Prostate gland (tissue), 2 donors: Measurements from ENCODE around the gene ATP6V0D1. TPM values are rescaled to one million over a fixed set of nuclear protein-coding genes. Genes with fewer than 3 reads are reported as not detected.
A peak's percentile ranks its signal among the peaks of the same experiment; 100 is the strongest.

Source experiments
- DNase-seq: peaks from one replicate; pipeline ENCODE4 v3.0.0-alpha.2; 2019; ENCODE audit warnings: low spot score
- H3K27ac ChIP-seq, 2 donors: fragments of 200-600 bp; sonication (generic); 2 replicates each; pipeline ENCODE4 v1.5.1; 2017 to 2019
- H3K27me3 ChIP-seq: fragments of 200-600 bp; sonication (generic); replicated peaks from 2 replicates; pipeline ENCODE4 v1.5.1; 2019; ENCODE audit not compliant: insufficient read depth
- H3K36me3 ChIP-seq, 2 donors: fragments of 200-600 bp; sonication (generic); 1 replicate in 1 of 2; 2 replicates in 1 of 2; pipeline versions ENCODE4 v1.5.1 to v1.8.1; 2017 to 2019
- H3K4me1 ChIP-seq: fragments of 200-600 bp; sonication (generic); replicated peaks from 2 replicates; pipeline ENCODE4 v1.5.1; 2019
- H3K4me3 ChIP-seq, 2 donors: fragments of 200-600 bp; sonication (generic); 2 replicates each; pipeline ENCODE4 v1.5.1; 2017 to 2019
- H3K9me3 ChIP-seq: fragments of 200-600 bp; sonication (generic); 2 replicates; pipeline ENCODE4 v1.5.1; 2017
- CTCF ChIP-seq, 4 experiments: fragments of 200-600 bp in 2 of 4; fragments of 450-650 bp in 2 of 4; sonication (generic) in 2 of 4; IDR thresholded peaks; 1 replicate in 3 of 4; 2 replicates in 1 of 4; pipeline ENCODE4 v1.5.1; 2016 to 2019; ENCODE audit warnings: antibody characterized with exemption in 4 of 4, mild to moderate bottlenecking in 2 of 4, moderate library complexity in 2 of 4
- POLR2A ChIP-seq: fragments of 450-650 bp; IDR thresholded peaks from one replicate; pipeline ENCODE4 v1.6.1; 2016; ENCODE audit warnings: antibody characterized with exemption, mild to moderate bottlenecking
- POLR2AphosphoS5 ChIP-seq: sonication (generic); formaldehyde crosslinking; IDR thresholded peaks from one replicate; pipeline ENCODE4 v1.6.1; 2017; ENCODE audit warnings: antibody characterized with exemption
- WGBS: methylation state at CpG from one replicate; pipeline ENCODE4 v1.1.5; 2018; 5-methylcytosine and 5-hydroxymethylcytosine counted together
- intact Hi-C: fragments of 100-400 bp; cut with DNase I; formaldehyde crosslinking; loops from one replicate; pipeline ENCODE4 v1.14.2; 2022
- total RNA-seq, 2 donors: library from RNA; depleted of rRNA; stranded (reverse); fragments of >200 nt; gene quantifications; one replicate each; pipeline ENCODE4 v1.1.0, GENCODE V29; 2016

Gene ATP6V0D1
- total RNA-seq, 2 donors from 2014 or later, result 98.3 to 138 TPM

GRCh38 chr16:67411339-67411738 is 69.6 kb downstream of the ATP6V0D1 start:
- no peak overlapping the region for H3K27ac ChIP-seq
- WGBS, result 88% methylated on average over 3 of the region's 3 CpGs
- intact Hi-C loops, result no loop called here
- H3K4me1 ChIP-seq, result no peaks in the 10 kb centered on the region
- no peaks in the 10 kb centered on the region for H3K9me3 ChIP-seq
- DNase-seq, result no peak
- TF ChIP-seq POLR2A, result no peak
- TF ChIP-seq POLR2AphosphoS5, result no peak
- no peak for TF ChIP-seq CTCF (IDR thresholded peaks at IDR 0.05)
- no peaks in the 10 kb centered on the region for H3K27me3 ChIP-seq
- no peaks in the 10 kb centered on the region for H3K36me3 ChIP-seq
- H3K4me3 ChIP-seq, result no peak overlapping the region

- H3K4me1 ChIP-seq, result peaks cover 11% of the 10 kb centered on the region
- 92% methylated on average over 9 of the region's 9 CpGs for WGBS
- H3K27ac ChIP-seq, result no peak overlapping the region
- no peak overlapping the region for H3K4me3 ChIP-seq
- intact Hi-C loops, result no loop called here
- no peaks in the 10 kb centered on the region for H3K36me3 ChIP-seq
- DNase-seq, result no peak
- no peak for TF ChIP-seq POLR2A
- TF ChIP-seq CTCF (IDR thresholded peaks at IDR 0.05), result no peak
- no peak for TF ChIP-seq POLR2AphosphoS5
- H3K27me3 ChIP-seq, result no peaks in the 10 kb centered on the region
- H3K9me3 ChIP-seq, result no peaks in the 10 kb centered on the region
Measured at GRCh38 chr16:67409631-67410030, 71.3 kb downstream of the ATP6V0D1 start.

- TF ChIP-seq CTCF (IDR thresholded peaks at IDR 0.05), result no peak
- no peak for TF ChIP-seq POLR2A
- TF ChIP-seq POLR2AphosphoS5, result no peak
- no peaks in the 10 kb centered on the region for H3K36me3 ChIP-seq
- no peaks in the 10 kb centered on the region for H3K9me3 ChIP-seq
- no peaks in the 10 kb centered on the region for H3K27me3 ChIP-seq
- 84% methylated on average over 6 of the region's 6 CpGs for WGBS
- H3K4me1 ChIP-seq, result peaks cover 22% of the 10 kb centered on the region
- no peak for DNase-seq
- H3K27ac ChIP-seq, result peak overlapping the region in 1 of 2 donors; percentile 94
- intact Hi-C loops, result no loop called here
- H3K4me3 ChIP-seq, result no peak overlapping the region
Measured at GRCh38 chr16:67407788-67408452, 73.0 kb downstream of the ATP6V0D1 start.

GRCh38 chr16:67407176-67407787 is 73.7 kb downstream of the ATP6V0D1 start:
- H3K9me3 ChIP-seq, result no peaks in the 10 kb centered on the region
- H3K4me1 ChIP-seq, result peaks cover 22% of the 10 kb centered on the region
- H3K36me3 ChIP-seq, result no peaks in the 10 kb centered on the region
- H3K27me3 ChIP-seq, result no peaks in the 10 kb centered on the region
- DNase-seq, result no peak
- H3K27ac ChIP-seq, result peak overlapping the region; percentile 94 to 95
- intact Hi-C loops, result no loop called here
- TF ChIP-seq POLR2AphosphoS5 (no peak), POLR2A (no peak), CTCF (IDR thresholded peaks at IDR 0.05) (no peak)
- 85% methylated on average over 7 of the region's 7 CpGs for WGBS
- no peak overlapping the region for H3K4me3 ChIP-seq
